ENCODE data around the gene TTC23. TPM values are rescaled to one million over a fixed set of nuclear protein-coding genes. Genes with fewer than 3 reads are reported as not detected.

The TTC23 gene
- total RNA-seq, 1 donor from 2014 or later: 2.7 TPM

DNA sequence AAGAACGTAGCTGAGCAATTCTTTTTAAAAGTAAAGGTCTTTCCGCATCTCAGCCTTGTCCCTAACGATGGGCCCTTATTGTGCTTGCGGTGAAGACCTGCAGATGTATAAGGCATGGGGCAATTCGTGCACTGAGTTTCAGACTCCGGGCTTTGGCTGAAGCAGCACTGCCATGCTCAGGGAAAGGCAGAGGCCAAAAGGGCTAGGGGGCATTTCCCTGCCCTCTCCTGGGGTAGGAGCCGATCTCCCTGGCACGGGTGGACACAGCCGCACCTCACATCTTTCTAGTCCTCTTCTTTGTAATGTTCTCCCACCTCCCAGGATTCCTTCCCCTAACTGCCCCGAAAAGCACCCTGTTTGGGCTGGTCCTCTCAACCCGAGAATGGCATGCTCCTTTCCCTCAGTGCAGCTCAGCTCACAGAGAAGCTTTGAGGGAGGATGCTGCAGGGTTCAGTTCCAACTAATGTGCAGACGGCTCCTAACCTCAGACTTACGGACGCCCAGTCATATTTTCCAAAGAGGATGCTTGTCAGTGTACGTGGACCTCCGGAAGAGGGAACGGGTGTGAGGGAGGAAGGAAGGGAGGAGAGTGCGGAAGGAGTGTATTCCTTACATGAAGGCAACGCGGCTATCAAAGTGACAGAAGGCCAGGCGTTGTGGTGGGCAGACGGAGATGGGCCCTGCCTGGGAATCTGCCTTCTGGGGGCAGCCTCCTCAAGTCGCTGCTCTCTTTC lies 83.3 kb downstream of the TTC23 start:
- intact Hi-C loops (cut with micrococcal nuclease): no loop called here

DNA sequence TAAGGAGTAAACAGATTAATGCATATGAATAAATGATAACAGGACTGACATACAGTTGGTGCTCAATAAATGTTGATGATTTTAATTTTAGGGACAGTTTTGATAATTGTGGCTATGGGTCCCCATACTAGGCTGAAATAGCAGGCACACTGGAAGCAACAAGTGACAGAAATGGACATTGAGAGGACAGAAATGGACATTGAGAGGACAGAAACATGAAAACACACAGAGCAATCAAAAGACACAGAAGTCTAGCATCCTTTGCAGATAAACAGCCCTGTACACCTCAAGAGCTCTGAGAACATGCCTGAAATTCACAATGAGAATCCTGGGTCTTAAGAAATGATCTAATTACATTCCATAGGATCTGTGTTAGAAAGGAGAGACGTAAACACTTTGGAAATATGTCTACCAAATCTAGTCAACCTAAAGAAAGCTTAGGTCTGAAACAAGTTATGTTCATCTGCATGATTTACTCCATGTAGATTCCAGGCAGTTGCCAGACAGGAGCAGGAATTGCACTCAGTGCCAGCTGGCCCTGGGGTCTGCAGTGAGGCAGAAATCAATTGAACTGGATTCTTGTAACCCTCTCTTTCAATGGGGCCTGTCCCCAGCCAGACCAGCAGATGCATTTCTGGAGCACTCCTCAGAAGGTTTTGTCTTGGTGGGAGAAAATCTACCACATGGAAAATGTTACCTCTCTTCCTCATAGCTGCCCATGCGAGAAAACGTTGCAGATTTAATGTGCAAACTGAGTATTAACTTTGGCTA lies 84.2 kb downstream of the TTC23 start:
- intact Hi-C loops (cut with micrococcal nuclease): no loop called here

GRCh38 chr15:99164119-99164518 lies 85.3 kb downstream of the TTC23 start:
- intact Hi-C loops (cut with micrococcal nuclease): no loop called here

DNA sequence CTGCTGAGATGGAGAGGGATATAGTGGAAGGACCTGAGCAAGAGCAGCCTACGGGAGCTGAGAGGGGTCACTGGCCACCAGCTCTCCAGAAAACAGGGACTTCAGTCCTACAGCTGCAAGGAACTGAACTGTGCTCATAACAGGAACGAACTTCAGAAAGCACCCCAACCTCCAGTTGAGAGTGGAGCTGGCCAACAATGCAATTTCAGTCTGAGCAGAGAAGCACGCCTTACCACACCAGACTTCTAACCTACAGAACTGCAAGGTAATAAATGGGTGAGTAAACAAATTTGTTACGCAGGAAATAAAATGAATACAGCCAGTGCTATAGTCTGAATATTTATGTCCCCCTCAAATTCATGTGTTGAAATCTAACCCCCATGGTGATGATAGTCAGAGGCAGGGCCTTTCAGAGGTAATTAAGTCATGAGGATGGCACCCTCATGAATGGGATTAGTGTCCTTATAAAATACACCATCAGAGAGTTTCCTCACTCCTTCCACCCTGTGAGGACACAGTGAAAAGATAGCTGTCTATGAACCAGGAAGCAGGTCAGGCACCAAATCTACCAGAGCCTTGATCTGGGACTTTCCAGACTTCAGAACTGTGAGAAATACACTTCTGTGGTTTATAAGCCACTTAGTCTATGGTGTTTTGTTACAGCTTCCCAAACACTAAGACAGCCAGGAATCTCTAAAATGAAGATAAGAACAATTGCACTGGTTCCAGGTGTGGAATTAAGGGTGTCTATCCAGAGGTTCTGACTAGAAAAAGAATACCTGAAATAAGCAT lies 85.9 kb downstream of the TTC23 start:
- intact Hi-C loops (cut with micrococcal nuclease): no loop called here

GRCh38 chr15:99158626-99159412 lies 90.6 kb downstream of the TTC23 start:
- intact Hi-C loops (cut with micrococcal nuclease): no loop called here

- intact Hi-C loops (cut with micrococcal nuclease): no loop called here
Observed at GRCh38 chr15:99157456-99157855, 91.9 kb downstream of the TTC23 start.

GRCh38 chr15:99155961-99156443 lies 93.4 kb downstream of the TTC23 start:
- intact Hi-C loops (cut with micrococcal nuclease): no loop called here

DNA sequence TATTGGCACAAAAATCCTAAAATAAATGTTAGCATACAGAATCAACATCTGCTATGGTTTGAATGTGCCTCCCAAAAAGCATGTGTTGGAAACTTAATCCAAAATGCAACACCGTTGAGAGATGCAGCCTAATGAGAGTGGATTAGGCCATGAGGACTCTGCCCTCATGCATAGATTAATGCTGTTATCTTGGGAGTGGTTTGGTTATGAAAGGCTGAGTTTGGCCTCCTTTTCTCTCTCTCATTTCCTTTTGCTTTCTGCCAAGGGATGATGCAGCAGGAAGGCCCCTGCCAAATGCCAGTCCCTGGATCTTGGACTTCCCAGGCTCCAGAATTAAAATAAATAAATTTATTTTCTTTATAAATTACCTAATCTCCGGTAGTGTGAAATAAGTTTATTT lies 95.1 kb downstream of the TTC23 start:
- intact Hi-C loops (cut with micrococcal nuclease): no loop called here

GRCh38 chr15:99153026-99153535 lies 96.3 kb downstream of the TTC23 start:
- intact Hi-C loops (cut with micrococcal nuclease): no loop called here

DNA sequence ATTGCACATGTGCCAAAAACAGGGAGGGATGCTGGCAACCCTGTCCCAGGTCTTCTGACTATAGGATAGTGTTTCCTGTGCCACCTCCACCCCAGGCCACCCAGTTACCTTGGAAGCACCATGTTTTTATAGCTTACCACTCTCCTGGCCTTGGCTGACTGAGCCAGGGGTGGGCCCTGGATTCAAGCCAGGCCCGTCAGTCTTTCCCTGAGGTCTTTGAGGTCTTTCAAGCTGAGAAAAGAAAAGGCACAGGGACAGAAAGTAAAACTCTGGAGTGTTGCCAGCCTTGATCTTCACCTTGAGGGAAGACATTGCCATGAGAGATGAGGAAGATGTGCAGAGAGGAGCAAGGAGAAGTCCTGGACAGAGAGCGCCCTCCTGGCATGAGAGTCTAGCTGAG lies 98.2 kb downstream of the TTC23 start:
- intact Hi-C loops (cut with micrococcal nuclease): no loop called here

DNA sequence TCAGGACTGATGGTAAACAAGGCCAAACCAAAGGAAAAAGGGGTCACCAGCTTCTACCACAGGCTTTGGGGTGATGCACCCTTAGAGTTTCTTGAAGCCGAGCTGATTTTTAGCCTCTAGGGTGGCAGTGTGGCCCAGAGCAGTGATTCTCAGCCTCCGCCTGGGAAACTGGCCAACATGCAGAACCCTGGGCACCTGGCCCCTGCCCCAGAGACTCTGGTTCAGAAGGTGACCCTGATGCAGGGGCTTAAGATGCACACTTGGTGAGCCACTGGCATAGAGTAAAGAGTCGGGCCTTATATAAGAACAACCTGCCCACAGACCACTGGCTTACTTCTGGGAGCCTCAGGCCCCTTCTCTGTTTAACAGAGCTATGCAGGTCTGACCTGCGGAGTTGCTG lies 100.0 kb downstream of the TTC23 start:
- intact Hi-C loops (cut with micrococcal nuclease): no loop called here

- intact Hi-C loops (cut with micrococcal nuclease): no loop called here
Observed at GRCh38 chr15:99148851-99149276, 100.5 kb downstream of the TTC23 start.

DNA sequence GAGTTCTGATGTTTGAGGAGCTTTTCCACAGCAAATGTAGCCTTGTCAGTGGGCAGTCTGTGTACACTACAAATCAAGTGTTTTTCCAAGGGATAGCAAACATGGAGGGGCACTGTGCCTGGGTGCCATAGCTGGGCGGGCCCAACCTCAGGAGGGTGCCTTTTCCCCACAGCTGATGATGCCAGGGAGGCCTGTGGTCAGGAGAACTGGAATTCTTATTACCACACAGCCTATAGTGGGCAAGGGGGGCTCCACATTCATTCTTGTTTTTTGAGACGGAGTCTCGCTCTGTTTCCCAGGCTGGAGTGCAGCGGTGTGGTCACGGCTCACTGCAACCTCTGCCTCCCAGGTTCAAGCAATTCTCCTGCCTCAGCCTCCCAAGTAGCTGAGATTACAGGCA lies 102.7 kb downstream of the TTC23 start:
- intact Hi-C loops (cut with micrococcal nuclease): no loop called here

DNA sequence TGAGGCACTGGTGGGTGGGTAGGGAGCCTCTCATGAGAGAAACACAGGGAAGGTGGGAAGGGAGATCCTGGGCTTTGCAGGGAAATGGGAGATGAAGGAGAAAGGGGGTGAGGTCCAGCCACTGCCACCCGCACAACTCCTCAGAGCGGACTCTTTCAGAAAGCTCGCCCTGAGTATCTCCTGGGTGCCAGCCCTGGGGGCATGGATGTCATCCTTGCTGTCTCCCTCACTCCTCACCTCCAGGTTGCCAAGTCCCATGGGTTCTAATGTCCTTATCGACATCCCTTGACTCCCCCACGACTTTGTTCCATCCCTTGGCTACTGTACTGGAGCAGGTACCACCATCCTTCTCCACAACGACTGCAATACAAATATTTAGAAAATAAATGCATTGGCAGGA lies 103.6 kb downstream of the TTC23 start:
- intact Hi-C loops (cut with micrococcal nuclease): no loop called here

GRCh38 chr15:99145005-99145404 lies 104.4 kb downstream of the TTC23 start:
- intact Hi-C loops (cut with micrococcal nuclease): no loop called here

GRCh38 chr15:99143655-99144610 lies 105.4 kb downstream of the TTC23 start:
- intact Hi-C loops (cut with micrococcal nuclease): no loop called here

GRCh38 chr15:99143242-99143641 lies 106.1 kb downstream of the TTC23 start:
- intact Hi-C loops (cut with micrococcal nuclease): no loop called here

DNA sequence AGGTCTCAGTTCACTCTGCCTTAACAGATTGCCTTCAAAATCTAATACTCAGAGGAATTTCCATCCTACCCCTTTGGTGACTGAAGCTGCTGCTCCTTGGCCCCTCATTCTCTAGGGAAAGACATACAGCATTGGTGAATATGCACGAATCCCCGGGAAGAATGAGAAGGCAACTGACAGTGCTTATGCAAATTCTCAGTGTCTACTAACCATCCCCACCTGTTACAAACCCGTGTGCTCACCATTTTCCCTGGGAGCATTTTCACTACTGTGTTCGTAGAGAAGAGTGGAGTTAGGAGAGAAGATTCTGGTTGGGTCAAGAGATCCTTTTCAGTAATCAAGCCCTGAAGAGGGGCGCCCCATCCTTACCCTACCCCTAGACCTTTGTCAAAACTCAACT lies 106.8 kb downstream of the TTC23 start:
- intact Hi-C loops (cut with micrococcal nuclease): no loop called here

DNA sequence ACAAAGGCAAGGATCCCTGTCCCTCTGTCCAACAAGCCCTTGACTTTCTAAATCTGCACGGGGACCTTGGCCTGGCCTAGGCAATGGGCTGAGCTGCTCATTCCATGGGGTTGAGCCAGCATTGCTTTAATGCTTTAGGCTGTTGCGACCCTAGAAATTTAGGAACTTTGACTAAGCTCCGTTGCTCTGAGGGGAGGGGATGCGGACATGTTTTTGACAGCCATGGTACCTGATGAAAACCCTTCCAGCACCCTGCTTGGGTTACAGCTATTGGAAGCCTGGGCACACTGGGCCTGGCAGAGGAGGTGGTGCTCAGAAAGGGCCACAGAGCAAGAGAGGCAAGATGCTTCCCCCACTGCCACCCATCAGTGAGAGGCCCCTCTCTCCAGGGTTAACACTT lies 107.4 kb downstream of the TTC23 start:
- intact Hi-C loops (cut with micrococcal nuclease): no loop called here

- intact Hi-C loops (cut with micrococcal nuclease): no loop called here
Observed at GRCh38 chr15:99140590-99140989, 108.8 kb downstream of the TTC23 start.

Measured in T-helper 2 cell treated with Interferon-gamma antibody and Interleukin-4, amounts not matched to agents 100 ng/mL and 5 ng/mL, for 36 hours (primary cell).